Smooth muscle cell of the brain vasculature (primary cell): ENCODE data around the gene ZNF516.

Experiments used
- DNase-seq: peaks from one replicate; pipeline ENCODE4 v3.0.0-alpha.2; 2012; ENCODE audit warnings: low read depth, low spot score

ZNF516 gene

GRCh38 chr18:76343938-76344569 is 151.0 kb downstream of the ZNF516 start:
- DNase-seq = no peak

DNA sequence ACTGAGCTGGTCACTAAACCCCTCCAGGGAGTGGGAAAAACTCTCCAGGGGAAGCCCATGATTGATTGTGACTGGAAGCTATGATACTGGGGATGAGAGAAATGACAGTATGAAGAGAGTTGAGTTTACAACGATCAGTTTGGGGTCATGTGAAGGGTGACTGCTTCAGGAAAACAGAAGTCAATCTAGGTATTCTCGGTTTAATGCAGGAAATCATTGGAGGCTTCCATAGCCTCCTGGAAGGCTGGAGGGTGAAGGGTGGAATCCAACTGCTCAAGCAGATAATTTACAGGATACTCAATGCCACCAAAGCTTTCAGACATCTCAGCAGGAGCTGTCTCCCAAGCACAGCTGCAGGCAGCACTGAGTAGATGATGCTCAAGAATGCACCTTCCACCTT is 154.6 kb downstream of the ZNF516 start:
- DNase-seq = no peak

DNA sequence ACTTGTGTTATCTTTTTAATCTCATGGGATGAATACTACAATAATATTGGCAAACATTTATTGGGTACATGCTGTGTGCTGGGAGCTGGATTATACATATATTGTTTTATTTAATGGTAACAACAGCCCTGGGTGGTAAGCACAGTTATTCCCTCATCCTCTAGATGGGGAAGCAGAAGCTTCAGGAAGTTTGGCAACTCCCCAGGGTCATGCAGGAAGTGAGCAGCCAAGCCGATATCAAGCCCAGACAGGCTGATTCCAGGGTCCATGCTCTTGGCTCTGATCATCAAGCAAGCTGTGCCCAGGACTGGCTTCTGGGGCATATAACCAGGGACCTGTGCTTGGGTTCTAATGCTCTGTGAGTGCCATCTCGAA is 155.8 kb downstream of the ZNF516 start:
- DNase-seq = no peak

DNA sequence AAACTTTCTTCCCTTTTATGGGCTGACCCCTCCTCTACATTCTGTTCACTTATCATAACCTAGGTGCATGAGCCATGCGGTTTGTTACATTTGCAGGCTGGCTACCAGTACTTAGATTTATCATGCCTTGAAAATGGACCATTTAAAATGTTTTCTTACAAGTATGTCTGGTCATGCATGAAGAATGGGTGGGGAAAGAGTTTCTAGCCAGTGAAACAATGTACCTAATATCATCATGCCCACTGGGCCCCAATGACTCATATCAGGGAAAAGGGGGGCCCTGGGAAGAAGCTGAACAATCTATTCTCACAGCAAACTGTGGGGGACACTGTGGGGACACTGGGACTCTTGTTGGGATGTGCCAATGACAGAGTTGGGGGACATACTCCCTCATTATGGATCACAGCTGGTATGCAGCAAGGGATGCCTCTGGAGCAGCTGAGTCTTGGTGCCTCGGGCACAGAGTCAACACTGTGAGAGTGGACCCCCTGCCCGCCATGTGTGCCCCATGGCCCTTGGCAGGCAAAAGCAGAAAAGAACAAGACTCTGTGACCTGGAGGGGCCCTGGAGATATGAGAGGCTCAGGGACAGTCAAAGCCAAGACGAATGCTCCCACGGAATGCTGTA is 156.3 kb downstream of the ZNF516 start:
- no peak for DNase-seq

GRCh38 chr18:76338088-76338487 is 157.0 kb downstream of the ZNF516 start:
- DNase-seq = no peak

- DNase-seq = no peak
Observed at GRCh38 chr18:76335859-76336640, 159.0 kb downstream of the ZNF516 start.

- no peak for DNase-seq
Observed at GRCh38 chr18:76328140-76328539, 166.9 kb downstream of the ZNF516 start.

- no peak for DNase-seq
Observed at GRCh38 chr18:76323891-76324290, 171.2 kb downstream of the ZNF516 start.

GRCh38 chr18:76322686-76323085 is 172.4 kb downstream of the ZNF516 start:
- DNase-seq = no peak

DNA sequence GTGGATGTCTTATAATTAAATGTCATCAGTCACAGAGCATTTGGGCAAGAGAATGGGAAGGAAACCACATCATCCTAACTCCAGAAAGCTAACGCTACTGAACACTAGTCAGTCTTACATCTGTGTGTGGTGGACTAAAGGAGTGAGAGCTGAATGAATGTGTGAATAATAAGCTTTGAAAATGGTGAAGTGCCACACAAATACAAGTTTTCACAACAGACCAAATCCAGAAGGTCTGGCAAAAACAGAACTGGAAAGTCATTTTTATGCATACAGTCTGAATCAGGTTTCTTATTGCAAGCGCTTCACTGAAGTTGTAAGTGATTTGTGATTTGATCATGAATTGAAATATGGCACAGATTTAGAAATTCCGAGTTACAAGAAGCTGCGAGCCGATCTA is 175.7 kb downstream of the ZNF516 start:
- DNase-seq = no peak

GRCh38 chr18:76318607-76319006 is 176.4 kb downstream of the ZNF516 start:
- no peak for DNase-seq

GRCh38 chr18:76317136-76317535 is 177.9 kb downstream of the ZNF516 start:
- DNase-seq = no peak

GRCh38 chr18:76315722-76316230 is 179.3 kb downstream of the ZNF516 start:
- DNase-seq = no peak

GRCh38 chr18:76314496-76314895 is 180.5 kb downstream of the ZNF516 start:
- no peak for DNase-seq

- DNase-seq = no peak
Observed at GRCh38 chr18:76314015-76314414, 181.0 kb downstream of the ZNF516 start.
